GM18909 (cell line): Measurements from ENCODE around the gene ACOT12.
A peak's percentile ranks its signal among the peaks of the same experiment; 100 is the strongest.
"Not testable (repeated sequence)": the region's sequence is repeated elsewhere in the genome, so short reads cannot be mapped to it uniquely, and the experiment has no call there.

Experiments
- ATAC-seq: cut with Tn5 transposase; IDR thresholded peaks from one replicate; pipeline ENCODE4 v1.9.1; 2021; ENCODE audit warnings: mild to moderate bottlenecking; ENCODE audit not compliant: unreplicated experiment, poor library complexity

ACOT12 gene

GRCh38 chr5:81393783-81394718 is at the start of gene ACOT12:
TSS of gene ACOT12 (minus strand) at chr5:81394134. CDS start at chr5:81394114, 20 bp downstream.
- ATAC-seq: no peak

DNA sequence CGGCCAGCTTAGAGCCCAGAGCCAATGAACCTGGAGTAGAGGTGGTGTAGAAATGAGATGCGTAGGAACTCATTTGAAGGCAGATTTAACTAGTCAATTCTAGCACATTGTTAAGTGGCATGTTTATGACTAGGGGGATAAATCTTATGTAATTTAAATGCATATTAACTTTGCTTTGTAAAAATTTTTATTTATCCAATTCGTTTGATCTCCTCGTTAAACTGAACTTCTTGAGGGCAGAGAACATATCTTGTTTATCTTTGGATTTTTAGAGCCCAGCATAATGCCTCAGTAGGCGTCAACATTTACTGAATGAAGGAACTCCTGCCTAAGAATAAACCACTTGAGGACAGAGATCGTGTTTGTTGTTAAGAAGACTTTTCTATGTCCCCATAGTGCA is 41.1 kb upstream of the ACOT12 start:
- ATAC-seq: no peak

- no peak for ATAC-seq
These were observed 36.1 kb upstream of the ACOT12 start for GRCh38 chr5:81429985-81430384.

- ATAC-seq: no peak
These were observed 35.4 kb upstream of the ACOT12 start for GRCh38 chr5:81429363-81429762.

GRCh38 chr5:81428861-81429260 is 34.9 kb upstream of the ACOT12 start:
- ATAC-seq: no peak

DNA sequence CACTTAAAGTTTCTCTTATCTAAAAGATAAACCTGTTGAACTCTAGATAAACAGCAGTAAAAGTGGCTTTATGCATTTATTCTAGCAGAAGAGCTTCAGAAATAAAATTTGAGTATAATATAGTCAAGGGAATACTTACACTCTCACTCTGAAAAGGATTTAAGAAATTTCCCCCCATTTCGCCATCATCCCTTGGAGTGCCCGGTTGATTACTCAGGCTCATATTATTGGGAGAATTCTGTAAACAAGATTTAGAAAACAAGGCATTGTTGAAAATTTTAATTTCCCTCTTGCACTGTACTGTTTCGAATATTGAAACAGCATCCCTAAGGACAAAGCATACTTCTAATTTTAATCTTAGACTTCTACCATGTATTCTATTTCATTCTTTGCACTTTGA is 34.5 kb upstream of the ACOT12 start:
- ATAC-seq: no peak

GRCh38 chr5:81427566-81427965 is 33.6 kb upstream of the ACOT12 start:
- ATAC-seq: no peak

DNA sequence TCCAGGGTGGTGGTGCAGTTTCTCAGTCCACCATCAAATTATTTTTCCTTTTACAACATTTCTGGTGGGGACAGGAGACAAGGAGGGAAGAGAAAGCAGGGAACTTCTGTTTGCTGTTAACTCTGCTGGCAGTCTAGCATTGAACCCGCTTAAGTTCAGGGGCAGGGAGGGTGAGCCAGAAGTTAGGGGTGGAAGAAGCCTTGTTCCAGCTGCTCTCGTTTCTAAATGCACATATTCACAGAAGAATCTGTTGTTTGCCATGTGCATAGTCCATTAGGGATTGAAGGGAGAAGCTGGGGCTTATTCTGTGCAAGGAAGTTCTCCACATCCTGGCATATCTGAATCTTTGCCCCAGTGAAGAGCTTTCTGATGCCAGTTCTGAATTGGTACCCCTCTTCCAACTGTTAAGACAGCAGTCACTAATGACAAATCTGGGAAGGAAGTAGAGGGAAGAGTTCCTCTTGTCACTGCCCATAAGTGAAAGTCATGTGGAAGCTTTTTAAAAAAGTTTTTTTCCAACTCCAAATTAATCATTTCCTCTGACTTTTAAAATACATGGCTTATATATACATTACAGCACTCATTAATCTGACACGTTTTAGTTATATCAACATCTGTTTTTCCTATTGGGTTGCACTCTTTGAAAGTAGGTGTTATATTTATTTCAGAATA is 32.6 kb upstream of the ACOT12 start:
- ATAC-seq: no peak

DNA sequence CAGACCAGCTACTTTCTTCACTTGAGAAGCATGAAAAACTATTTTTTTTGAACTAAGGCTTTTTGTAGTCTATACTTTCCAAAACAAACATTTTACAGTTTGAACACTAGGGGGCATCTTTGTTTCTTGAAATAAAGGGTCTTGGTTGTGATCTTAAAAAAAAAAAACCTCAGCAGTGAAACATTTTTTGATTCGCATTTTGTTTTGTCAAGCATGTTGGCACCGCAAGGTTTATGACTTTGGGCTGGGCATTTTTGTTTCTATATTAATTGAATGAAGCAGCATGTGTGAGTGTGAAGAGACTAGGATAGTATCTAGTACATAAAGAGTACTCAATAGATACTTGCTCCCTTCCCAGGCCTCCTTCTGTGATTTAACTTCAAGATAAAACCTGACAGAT is 31.6 kb upstream of the ACOT12 start:
- peak; percentile 42 for ATAC-seq

GRCh38 chr5:81424728-81425127 is 30.8 kb upstream of the ACOT12 start:
- ATAC-seq: no peak

- ATAC-seq: no peak
These were observed 28.7 kb upstream of the ACOT12 start for GRCh38 chr5:81422671-81423070.

DNA sequence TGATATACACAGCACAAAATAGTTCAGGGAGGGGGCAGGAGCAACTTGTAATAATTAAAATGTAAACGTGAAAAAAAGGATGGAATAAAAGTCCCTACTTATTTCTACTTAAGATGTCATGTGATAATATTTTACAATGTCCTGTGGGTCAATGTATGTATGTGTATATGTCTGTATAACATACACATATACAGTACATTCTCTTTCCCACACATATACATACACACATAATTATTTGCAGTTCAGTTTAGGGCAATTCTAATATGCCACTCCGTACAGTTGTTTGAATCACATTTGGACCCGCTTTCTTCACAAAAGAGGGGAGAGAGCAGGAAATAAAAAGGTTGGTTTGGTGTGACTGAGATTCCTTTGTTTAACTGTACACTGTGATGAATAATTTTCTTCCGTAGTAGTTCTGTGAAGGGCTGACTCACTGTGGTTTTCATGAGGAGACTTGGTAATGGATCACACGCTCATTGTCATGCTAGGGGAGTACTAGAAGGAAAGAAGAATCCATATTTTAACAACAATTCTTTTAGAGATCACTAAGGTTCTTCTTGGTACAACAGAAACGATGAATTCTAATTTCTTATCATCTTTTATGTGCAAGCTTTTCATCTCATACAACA is 26.2 kb upstream of the ACOT12 start:
- no peak for ATAC-seq

- ATAC-seq: no peak
These were observed 24.7 kb upstream of the ACOT12 start for GRCh38 chr5:81418606-81419005.

GRCh38 chr5:81417052-81417451 is 23.1 kb upstream of the ACOT12 start:
- ATAC-seq: no peak

- ATAC-seq: no peak
These were observed 16.0 kb upstream of the ACOT12 start for GRCh38 chr5:81409896-81410295.

DNA sequence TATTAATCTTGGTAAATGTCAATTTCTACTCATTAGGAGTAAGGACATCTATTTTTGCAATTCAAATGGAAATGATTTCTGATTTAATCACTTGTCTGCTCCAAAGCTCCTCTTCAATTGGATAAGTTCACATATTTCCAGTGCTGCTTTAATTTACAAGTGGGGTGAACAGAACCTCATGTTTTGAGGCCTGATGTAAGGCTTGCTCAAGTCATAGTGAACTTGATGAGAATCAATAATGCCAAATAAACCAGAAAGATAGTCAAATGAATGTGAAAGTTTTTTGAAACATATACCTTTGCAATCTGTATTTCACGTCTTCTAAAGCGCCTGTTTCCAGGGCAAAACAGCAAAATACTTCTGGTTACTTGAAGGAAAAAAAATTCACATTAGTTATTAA is 15.4 kb upstream of the ACOT12 start:
- no peak for ATAC-seq

DNA sequence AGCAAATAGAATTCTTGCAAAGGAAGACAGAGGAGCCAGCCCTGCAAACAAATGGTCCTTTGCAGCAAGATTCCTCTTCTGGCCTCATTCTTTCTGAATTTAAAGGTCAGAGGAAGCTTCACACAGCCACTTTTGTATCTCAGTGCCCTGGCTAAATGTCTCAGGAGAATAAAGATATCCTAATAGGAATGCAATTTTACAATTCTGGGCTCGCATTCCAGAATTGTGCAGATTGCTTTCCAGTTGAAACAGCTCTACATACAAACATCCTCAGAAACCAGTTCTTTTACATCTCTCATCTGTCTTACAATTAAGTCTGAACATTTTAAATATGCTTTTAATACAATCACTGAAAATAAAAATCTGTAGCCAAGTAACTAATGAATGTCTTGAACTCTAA is 14.6 kb upstream of the ACOT12 start:
- ATAC-seq: no peak

GRCh38 chr5:81407811-81408210 is 13.9 kb upstream of the ACOT12 start:
- not testable (repeated sequence) for ATAC-seq

DNA sequence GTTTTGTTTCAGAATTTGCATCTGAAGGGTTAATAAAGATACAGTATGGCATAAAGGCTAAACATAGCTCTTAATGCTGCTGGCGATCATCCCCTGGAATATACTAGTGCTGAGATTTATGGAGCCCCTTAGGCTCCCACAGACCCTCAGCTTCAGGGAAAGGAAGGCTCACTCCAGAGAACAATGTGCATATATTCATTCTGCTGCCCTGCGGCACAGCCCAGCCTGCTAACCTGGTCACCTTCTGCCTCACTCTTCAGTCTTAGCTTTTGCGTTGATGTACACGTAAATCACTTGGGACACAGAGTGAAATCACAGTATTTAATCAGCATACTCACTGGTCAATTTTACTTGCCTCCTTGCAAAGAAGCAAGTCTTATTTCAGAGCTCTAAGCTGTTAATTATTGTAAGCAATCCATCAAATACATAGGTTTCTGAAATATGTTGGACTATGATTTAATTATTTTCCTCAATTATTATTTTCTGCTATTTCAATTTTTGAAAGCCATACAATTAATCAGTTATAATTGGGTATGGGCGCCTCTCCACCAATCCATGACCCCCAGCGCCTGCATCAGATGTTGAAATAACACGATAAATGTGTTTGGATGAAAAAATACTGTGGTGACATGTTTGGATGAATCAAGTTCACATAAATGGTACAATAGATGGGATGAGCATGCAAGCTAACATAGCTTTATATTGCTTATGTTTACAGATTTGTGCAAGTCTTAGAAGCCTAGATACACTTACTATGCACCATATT is 11.4 kb upstream of the ACOT12 start:
- no peak for ATAC-seq

GRCh38 chr5:81402192-81402930 is 8.4 kb upstream of the ACOT12 start:
- no peak for ATAC-seq
